ENCODE results near the gene HMBS.

HMBS gene

GRCh38 chr11:119093942-119094815 is 9.5 kb downstream of the HMBS start:
- H3K9me3 ChIP-seq (ENCODE audit: control insufficient read depth, insufficient read depth, low read depth, low read length), result no peaks in the 10 kb centered on the region
- peak overlapping the region; percentile 98 for H3K4me3 ChIP-seq (ENCODE audit: low read depth, low read length)
- CTCF ChIA-PET, result interaction anchor here (0.7 to 1.1 kb wide), 2 partner anchors 52 to 227 kb away, joined by 3 to 4 read pairs; no protein-coding TSS in a partner anchor
- POLR2A ChIA-PET, result interaction anchor here (0.7 to 4.0 kb wide), 27 partner anchors 8 to 302 kb away, joined by 3 to 65 read pairs (median 4); partner anchors contain the start of genes BCL9L, C2CD2L, DPAGT1 and HINFP
- no peaks in the 10 kb centered on the region for H3K4me1 ChIP-seq (ENCODE audit: control insufficient read depth, insufficient read depth, low read length)
- peaks cover 0 to 78% of the 10 kb centered on the region in 2 experiments; a peak in 1 of 3 replicates for H3K36me3 ChIP-seq (ENCODE audit: control insufficient read depth in 2 of 2, insufficient read depth in 1 of 2, low read length in 2 of 2)
- H3K27ac ChIP-seq (ENCODE audit: extremely low read depth, low read depth, low read length), result peak overlapping the region; percentile 82
- TF ChIP-seq ZNF600 (tag by site-specific recombination; IDR thresholded peaks at IDR 0.05), result 0 out of 2 replicates have a peak, but pooled peaks have one; percentile 21
- TF ChIP-seq ZNF148 (tag by site-specific recombination; IDR thresholded peaks at IDR 0.05; ENCODE audit: borderline replicate concordance), result no peak
- TF ChIP-seq REST (tag by site-specific recombination; IDR thresholded peaks at IDR 0.05), result 0 out of 2 replicates have a peak, but pooled peaks have one; percentile 25
- TF ChIP-seq CTCF (tag by site-specific recombination; IDR thresholded peaks at IDR 0.05), result peak; percentile 14; the same call in 1 of the 2 replicates
- TF ChIP-seq ZNF394 (tag by site-specific recombination; IDR thresholded peaks at IDR 0.05; ENCODE audit: borderline replicate concordance), result peak; percentile 25; the same call in 1 of the 2 replicates
- 0 out of 2 replicates have a peak, but pooled peaks have one; percentile 17 for TF ChIP-seq PBX3 (CRISPR knock-in tag; IDR thresholded peaks at IDR 0.05)
- no peak for TF ChIP-seq AEBP2 (tag by site-specific recombination; IDR thresholded peaks at IDR 0.05; ENCODE audit: borderline replicate concordance)
- TF ChIP-seq ZNF792 (tag by site-specific recombination; IDR thresholded peaks at IDR 0.05), result no peak
- no peak for TF ChIP-seq ZNF292 (tag by site-specific recombination; IDR thresholded peaks at IDR 0.05; ENCODE audit: borderline replicate concordance, low read depth)
- no peak for TF ChIP-seq ZNF350 (tag by site-specific recombination; IDR thresholded peaks at IDR 0.05)
- TF ChIP-seq ZNF670 (tag by site-specific recombination; IDR thresholded peaks at IDR 0.05; ENCODE audit: low read depth), result no peak
- TF ChIP-seq SP3 (tag by site-specific recombination; IDR thresholded peaks at IDR 0.05), result no peak
- no peak for TF ChIP-seq INSM2 (tag by site-specific recombination; IDR thresholded peaks at IDR 0.05)
- TF ChIP-seq ZNF184 (tag by site-specific recombination; IDR thresholded peaks at IDR 0.05), result no peak
- peak; percentile 86; the same call in 1 of the 2 replicates for TF ChIP-seq ZNF645 (tag by site-specific recombination; IDR thresholded peaks at IDR 0.05)
- TF ChIP-seq ZNF202 (tag by site-specific recombination; IDR thresholded peaks at IDR 0.05; ENCODE audit: borderline replicate concordance), result no peak
- no peak for TF ChIP-seq ZNF266 (tag by site-specific recombination; IDR thresholded peaks at IDR 0.05; ENCODE audit: low read depth)
- no peak for TF ChIP-seq ZBTB21 (tag by site-specific recombination; IDR thresholded peaks at IDR 0.05)
- no peak for TF ChIP-seq KLF1 (tag by site-specific recombination; IDR thresholded peaks at IDR 0.05)
- TF ChIP-seq ZFP37 (tag by site-specific recombination; IDR thresholded peaks at IDR 0.05), result 0 out of 2 replicates have a peak, but pooled peaks have one; percentile 39
- no peak for TF ChIP-seq ZBTB1 (tag by site-specific recombination; IDR thresholded peaks at IDR 0.05)
- no peak for TF ChIP-seq HOXC10 (CRISPR knock-in tag; IDR thresholded peaks at IDR 0.05)

All from HEK293 (cell line).